WERI-Rb-1 (cell line): ENCODE measurements around the gene PMF1.
"Not testable (repeated sequence)": the region's sequence is repeated elsewhere in the genome, so short reads cannot be mapped to it uniquely, and the experiment has no call there.

Experiments used
- DNase-seq: peaks from one replicate; pipeline ENCODE4 v3.0.0-alpha.2; 2020
- H3K27ac ChIP-seq: fragments of 250-450 bp; sonication (Bioruptor Pico); 2 replicates; pipeline ENCODE4 v1.5.1; 2020; ENCODE audit warnings: mild to moderate bottlenecking, moderate library complexity
- H3K27me3 ChIP-seq: fragments of 250-450 bp; sonication (Bioruptor Pico); 2 replicates; pipeline ENCODE4 v1.5.1; 2021; ENCODE audit warnings: mild to moderate bottlenecking, low read depth, moderate library complexity; ENCODE audit not compliant: insufficient read depth, severe bottlenecking
- H3K36me3 ChIP-seq: fragments of 250-450 bp; sonication (Bioruptor Pico); 2 replicates; pipeline ENCODE4 v1.5.1; 2020; ENCODE audit warnings: mild to moderate bottlenecking, moderate library complexity
- H3K4me3 ChIP-seq: 2 replicates; pipeline ENCODE4 v1.5.1; 2011; ENCODE audit warnings: low read depth, mild to moderate bottlenecking, control low read depth, low read length
- H3K9me3 ChIP-seq: fragments of 250-450 bp; sonication (Bioruptor Pico); 2 replicates; pipeline ENCODE4 v1.5.1; 2021; ENCODE audit warnings: mild to moderate bottlenecking, moderate library complexity; ENCODE audit not compliant: severe bottlenecking
- CTCF ChIP-seq: IDR thresholded peaks from 2 replicates; pipeline ENCODE4 v1.5.1; 2011; ENCODE audit warnings: low read depth, mild to moderate bottlenecking, control low read depth, inconsistent platforms, low read length

Gene PMF1

GRCh38 chr1:156172696-156173470 is 39.9 kb upstream of the PMF1 start:
- peak; percentile 20; the same call in 1 of the 2 replicates for TF ChIP-seq CTCF
- no peak overlapping the region for H3K4me3 ChIP-seq
- H3K9me3 ChIP-seq, result no peaks in the 10 kb centered on the region
- H3K27ac ChIP-seq, result no peak overlapping the region
- H3K36me3 ChIP-seq, result no peaks in the 10 kb centered on the region; the same call in 1 of the 2 replicates
- no peaks in the 10 kb centered on the region for H3K27me3 ChIP-seq
- DNase-seq, result no peak

DNA sequence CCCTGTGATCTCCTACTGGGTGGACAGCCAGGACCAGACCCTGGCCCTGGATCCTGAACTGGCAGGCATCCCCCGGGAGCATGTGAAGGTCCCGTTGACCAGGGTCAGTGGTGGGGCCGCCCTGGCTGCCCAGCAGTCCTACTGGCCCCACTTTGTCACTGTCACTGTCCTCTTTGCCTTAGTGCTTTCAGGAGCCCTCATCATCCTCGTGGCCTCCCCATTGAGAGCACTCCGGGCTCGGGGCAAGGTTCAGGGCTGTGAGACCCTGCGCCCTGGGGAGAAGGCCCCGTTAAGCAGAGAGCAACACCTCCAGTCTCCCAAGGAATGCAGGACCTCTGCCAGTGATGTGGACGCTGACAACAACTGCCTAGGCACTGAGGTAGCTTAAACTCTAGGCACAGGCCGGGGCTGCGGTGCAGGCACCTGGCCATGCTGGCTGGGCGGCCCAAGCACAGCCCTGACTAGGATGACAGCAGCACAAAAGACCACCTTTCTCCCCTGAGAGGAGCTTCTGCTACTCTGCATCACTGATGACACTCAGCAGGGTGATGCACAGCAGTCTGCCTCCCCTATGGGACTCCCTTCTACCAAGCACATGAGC is 36.1 kb upstream of the PMF1 start:
- Histone ChIP-seq H3K9me3 (no peaks in the 10 kb centered on the region), H3K27ac (no peak overlapping the region), H3K27me3 (no peaks in the 10 kb centered on the region), H3K4me3 (no peak overlapping the region), H3K36me3 (no peaks in the 10 kb centered on the region; the same call in 1 of the 2 replicates)
- no peak for TF ChIP-seq CTCF
- DNase-seq, result no peak

DNA sequence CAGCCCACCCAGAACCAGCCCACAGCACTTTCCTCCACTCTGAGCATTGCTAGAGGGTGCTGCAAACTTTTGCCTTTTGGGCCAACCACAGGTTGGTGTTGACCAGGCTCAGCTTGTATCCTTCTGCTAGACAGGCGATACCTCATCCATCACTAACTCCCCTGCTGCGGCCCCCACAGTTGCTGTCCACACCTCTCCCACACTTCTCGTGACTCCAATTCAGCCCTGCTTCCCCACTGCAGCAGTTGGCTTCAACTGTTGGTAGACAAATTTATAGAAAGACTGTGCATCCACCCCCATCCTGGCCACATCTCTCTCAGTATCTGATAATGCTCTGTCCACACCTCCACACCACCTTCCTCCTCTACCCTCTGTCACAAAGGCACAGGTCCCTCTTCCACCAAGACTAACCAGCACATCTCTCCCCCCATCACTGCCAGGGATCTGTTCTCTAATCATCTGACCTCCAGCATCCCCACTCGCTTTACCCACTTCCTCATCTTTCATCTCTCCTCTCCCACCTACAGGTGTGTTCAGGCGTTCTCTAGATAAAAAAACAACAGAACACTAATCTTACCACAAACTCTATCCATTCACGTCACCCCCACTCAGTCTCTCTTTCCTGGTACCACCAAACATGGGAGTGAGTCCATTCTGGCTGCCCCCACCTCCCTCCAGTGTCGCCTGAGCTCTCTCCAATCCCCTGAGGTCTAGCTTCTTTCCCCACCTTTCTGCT is 34.7 kb upstream of the PMF1 start:
- Histone ChIP-seq H3K9me3 (no peaks in the 10 kb centered on the region), H3K4me3 (no peak overlapping the region), H3K27ac (peak overlapping the region; percentile 8; the same call in 1 of the 2 replicates), H3K27me3 (no peaks in the 10 kb centered on the region), H3K36me3 (no peaks in the 10 kb centered on the region; the same call in 1 of the 2 replicates)
- no peak for TF ChIP-seq CTCF
- no peak for DNase-seq

DNA sequence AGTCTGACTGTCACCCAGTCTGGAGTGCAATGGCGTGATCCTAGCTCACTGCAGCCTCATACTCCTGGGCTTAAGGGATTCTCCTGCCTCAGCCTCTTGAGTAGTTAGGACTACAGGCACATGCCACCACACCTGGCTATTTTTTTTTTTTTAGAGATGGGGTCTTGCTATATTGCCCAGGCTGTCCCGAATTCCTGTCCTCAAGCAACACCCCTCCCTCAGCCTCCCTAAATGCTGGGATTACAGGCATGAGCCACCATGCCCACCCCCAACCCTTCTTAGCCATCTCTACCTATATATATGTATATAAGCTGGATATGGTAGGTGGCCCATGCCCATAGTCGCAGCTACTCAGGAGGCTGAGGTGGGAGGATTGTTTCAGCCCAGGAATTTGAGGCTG is 32.3 kb upstream of the PMF1 start:
- no peak overlapping the region for H3K4me3 ChIP-seq
- no peak for TF ChIP-seq CTCF

GRCh38 chr1:156181391-156181924 is 31.3 kb upstream of the PMF1 start:
- not testable (repeated sequence) for H3K9me3 ChIP-seq, H3K4me3 ChIP-seq, H3K36me3 ChIP-seq, H3K27me3 ChIP-seq
- H3K27ac ChIP-seq, result peak overlapping the region; percentile 84
- DNase-seq, result peak; percentile 95

More for the DNA sequence above, 32.3 kb upstream of the PMF1 start:
- H3K36me3 ChIP-seq, result no peaks in the 10 kb centered on the region; the same call in 1 of the 2 replicates
- no peak for DNase-seq
- H3K27ac ChIP-seq, result peak overlapping the region; percentile 84
- no peaks in the 10 kb centered on the region for H3K27me3 ChIP-seq
- H3K9me3 ChIP-seq, result no peaks in the 10 kb centered on the region

DNA sequence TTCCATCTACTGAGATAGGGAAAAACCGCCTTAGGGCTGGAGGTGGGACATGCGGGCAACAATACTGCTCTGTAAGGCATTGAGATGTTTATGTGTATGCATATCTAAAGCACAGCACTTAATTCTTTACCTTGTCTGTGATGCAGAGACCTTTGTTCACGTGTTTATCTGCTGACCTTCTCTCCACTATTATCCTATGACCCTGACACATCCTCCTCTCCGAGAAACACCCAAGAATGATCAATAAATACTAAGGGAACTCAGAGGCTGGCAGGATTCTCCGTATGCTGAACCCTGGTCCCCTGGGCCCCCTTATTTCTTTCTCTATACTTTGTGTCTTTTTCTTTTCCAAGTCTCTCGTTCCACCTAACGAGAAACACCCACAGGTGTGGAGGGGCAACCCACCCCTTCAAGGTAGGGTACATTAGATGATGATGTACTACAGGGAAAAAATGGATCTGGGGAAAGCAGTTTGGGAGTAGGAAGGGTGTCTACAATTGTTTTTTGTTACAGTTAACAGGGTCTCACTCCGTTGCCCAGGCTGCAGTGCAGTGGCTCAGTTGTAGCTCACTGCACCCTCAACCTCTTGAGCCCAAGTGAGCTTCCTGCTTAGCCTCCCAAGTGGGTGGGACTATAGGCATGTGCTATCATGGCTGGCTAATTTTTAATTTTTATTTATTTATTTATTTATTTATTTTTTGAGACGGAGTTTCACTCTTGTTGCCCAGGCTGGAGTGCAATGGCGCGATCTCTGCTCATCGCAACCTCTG is 30.6 kb upstream of the PMF1 start:
- H3K36me3 ChIP-seq, DNase-seq, H3K27me3 ChIP-seq: not testable (repeated sequence)
- peak overlapping the region; percentile 84 for H3K27ac ChIP-seq
- peaks cover 12% of the 10 kb centered on the region for H3K9me3 ChIP-seq
- H3K4me3 ChIP-seq, result 0 out of 2 replicates have a peak overlapping the region, but pooled peaks have one; percentile 5

GRCh38 chr1:156186347-156187177 is 26.2 kb upstream of the PMF1 start:
- not testable (repeated sequence) for H3K27ac ChIP-seq, H3K4me3 ChIP-seq, H3K27me3 ChIP-seq, DNase-seq, H3K36me3 ChIP-seq
- peaks cover 31% of the 10 kb centered on the region for H3K9me3 ChIP-seq

GRCh38 chr1:156190265-156190664 is 22.5 kb upstream of the PMF1 start:
- not testable (repeated sequence) for H3K27ac ChIP-seq, H3K36me3 ChIP-seq, H3K27me3 ChIP-seq, DNase-seq, H3K4me3 ChIP-seq
- H3K9me3 ChIP-seq, result peaks cover 31% of the 10 kb centered on the region
